ENCODE measurements around the gene WDR35. TPM values are rescaled to one million over a fixed set of nuclear protein-coding genes. Genes with fewer than 3 reads are reported as not detected.
"Not testable (repeated sequence)": the region's sequence is repeated elsewhere in the genome, so short reads cannot be mapped to it uniquely, and the experiment has no call there.

Gene WDR35
- total RNA-seq, 2 donors from 2014 or later = 4.7 to 6.4 TPM

GRCh38 chr2:19947184-19947940 is 42.5 kb downstream of the WDR35 start:
- H3K4me3 Mint-ChIP-seq = no peak overlapping the region
- no peak for ATAC-seq (replicated peaks in 1 of 2)
- no peak overlapping the region for H3K27ac Mint-ChIP-seq
- H3K4me1 Mint-ChIP-seq (ENCODE audit: low read depth) = no peaks in the 10 kb centered on the region
- no peaks in the 10 kb centered on the region for H3K9me3 Mint-ChIP-seq
- no peaks in the 10 kb centered on the region for H3K27me3 Mint-ChIP-seq (ENCODE audit: low read depth)
- DNase-seq = no peak
- H3K36me3 Mint-ChIP-seq (ENCODE audit: insufficient read depth in 2 of 2) = peaks cover 0 to 1% of the 10 kb centered on the region in 2 donors

GRCh38 chr2:19944205-19944845 is 45.6 kb downstream of the WDR35 start:
- H3K4me1 Mint-ChIP-seq (ENCODE audit: low read depth) = no peaks in the 10 kb centered on the region
- ATAC-seq (replicated peaks in 1 of 2) = no peak

DNA sequence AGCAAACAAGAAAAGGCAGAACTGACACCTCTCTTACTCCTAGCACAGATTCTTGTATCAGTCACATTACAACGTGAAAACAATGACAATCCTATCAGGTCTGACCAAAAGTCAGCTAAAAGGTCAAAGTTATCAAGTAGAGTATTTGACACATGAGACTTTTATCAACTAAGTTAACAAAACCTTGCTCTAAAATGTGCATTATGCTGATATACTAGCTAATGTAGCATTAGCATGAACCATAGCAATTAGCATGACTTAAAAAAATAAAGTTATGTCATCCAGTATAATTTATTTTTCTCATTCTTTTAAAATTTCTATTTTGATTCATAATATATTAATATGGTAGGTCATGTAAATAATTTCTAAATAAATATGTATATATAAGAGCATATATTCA is 46.7 kb downstream of the WDR35 start:
- no peak overlapping the region for H3K27ac Mint-ChIP-seq
- no peaks in the 10 kb centered on the region for H3K9me3 Mint-ChIP-seq
- no peaks in the 10 kb centered on the region for H3K27me3 Mint-ChIP-seq (ENCODE audit: low read depth)
- DNase-seq (no peak), ATAC-seq (replicated peaks in 1 of 2) (no peak)
- H3K4me3 Mint-ChIP-seq = no peak overlapping the region
- peaks cover 0 to 3% of the 10 kb centered on the region in 2 donors for H3K36me3 Mint-ChIP-seq (ENCODE audit: insufficient read depth in 2 of 2)
- H3K4me1 Mint-ChIP-seq (ENCODE audit: low read depth) = no peaks in the 10 kb centered on the region

More at GRCh38 chr2:19944205-19944845, 45.6 kb downstream of the WDR35 start:
- Mint-ChIP-seq H3K27ac (no peak overlapping the region), H3K36me3 (ENCODE audit: insufficient read depth in 2 of 2) (peaks cover 0 to 3% of the 10 kb centered on the region in 2 donors), H3K4me3 (no peak overlapping the region), H3K9me3 (no peaks in the 10 kb centered on the region), H3K27me3 (ENCODE audit: low read depth) (no peaks in the 10 kb centered on the region)
- no peak for DNase-seq

DNA sequence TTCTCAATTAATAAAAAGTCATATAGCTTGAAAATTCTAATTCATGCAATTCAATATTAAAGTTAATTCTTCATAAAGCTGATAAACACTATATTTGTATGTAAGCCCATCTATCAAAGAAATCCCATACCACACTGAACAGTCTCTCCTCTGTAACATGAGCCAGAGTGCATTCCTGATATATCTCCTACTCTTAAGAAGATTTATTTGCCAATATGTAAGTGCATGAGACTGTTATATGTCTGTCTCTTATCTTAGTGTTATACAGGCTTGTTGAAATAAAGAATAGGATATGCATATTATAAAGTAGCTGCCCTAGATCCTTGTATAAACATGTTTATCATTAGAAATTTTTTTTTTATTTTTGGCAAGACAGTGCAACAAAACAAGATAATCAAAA is 47.7 kb downstream of the WDR35 start:
- H3K4me1 Mint-ChIP-seq (ENCODE audit: low read depth) = no peaks in the 10 kb centered on the region
- DNase-seq (no peak), ATAC-seq (replicated peaks in 1 of 2) (no peak)
- no peak overlapping the region for H3K27ac Mint-ChIP-seq
- no peaks in the 10 kb centered on the region for H3K27me3 Mint-ChIP-seq (ENCODE audit: low read depth)
- H3K36me3 Mint-ChIP-seq (ENCODE audit: insufficient read depth in 2 of 2) = peaks cover 0 to 8% of the 10 kb centered on the region in 2 donors
- no peaks in the 10 kb centered on the region for H3K9me3 Mint-ChIP-seq
- no peak overlapping the region for H3K4me3 Mint-ChIP-seq

- Mint-ChIP-seq H3K27ac (no peak overlapping the region), H3K27me3 (ENCODE audit: low read depth) (no peaks in the 10 kb centered on the region), H3K36me3 (ENCODE audit: insufficient read depth in 2 of 2) (peaks cover 0 to 8% of the 10 kb centered on the region in 2 donors), H3K9me3 (no peaks in the 10 kb centered on the region), H3K4me1 (ENCODE audit: low read depth) (no peaks in the 10 kb centered on the region), H3K4me3 (no peak overlapping the region)
- DNase-seq (no peak), ATAC-seq (replicated peaks in 1 of 2) (no peak)
Observed at GRCh38 chr2:19937004-19937403, 52.9 kb downstream of the WDR35 start.

- no peak overlapping the region for H3K4me3 Mint-ChIP-seq
- H3K9me3 Mint-ChIP-seq = no peaks in the 10 kb centered on the region
- ATAC-seq (replicated peaks in 1 of 2) (no peak), DNase-seq (no peak)
- no peaks in the 10 kb centered on the region for H3K27me3 Mint-ChIP-seq (ENCODE audit: low read depth)
- no peaks in the 10 kb centered on the region for H3K4me1 Mint-ChIP-seq (ENCODE audit: low read depth)
- no peak overlapping the region for H3K27ac Mint-ChIP-seq
- peaks cover under 1 to 8% of the 10 kb centered on the region in 2 donors for H3K36me3 Mint-ChIP-seq (ENCODE audit: insufficient read depth in 2 of 2)
Observed at GRCh38 chr2:19936203-19936602, 53.7 kb downstream of the WDR35 start.

GRCh38 chr2:19933351-19933981 is 56.4 kb downstream of the WDR35 start:
- peaks cover 6 to 18% of the 10 kb centered on the region in 2 donors for H3K36me3 Mint-ChIP-seq (ENCODE audit: insufficient read depth in 2 of 2)
- H3K4me1 Mint-ChIP-seq (ENCODE audit: low read depth) = no peaks in the 10 kb centered on the region
- no peaks in the 10 kb centered on the region for H3K27me3 Mint-ChIP-seq (ENCODE audit: low read depth)
- no peak for DNase-seq
- ATAC-seq (replicated peaks in 1 of 2) = no peak
- H3K4me3 Mint-ChIP-seq = no peak overlapping the region
- H3K27ac Mint-ChIP-seq = no peak overlapping the region
- peaks cover 0 to 4% of the 10 kb centered on the region in 2 donors for H3K9me3 Mint-ChIP-seq

DNA sequence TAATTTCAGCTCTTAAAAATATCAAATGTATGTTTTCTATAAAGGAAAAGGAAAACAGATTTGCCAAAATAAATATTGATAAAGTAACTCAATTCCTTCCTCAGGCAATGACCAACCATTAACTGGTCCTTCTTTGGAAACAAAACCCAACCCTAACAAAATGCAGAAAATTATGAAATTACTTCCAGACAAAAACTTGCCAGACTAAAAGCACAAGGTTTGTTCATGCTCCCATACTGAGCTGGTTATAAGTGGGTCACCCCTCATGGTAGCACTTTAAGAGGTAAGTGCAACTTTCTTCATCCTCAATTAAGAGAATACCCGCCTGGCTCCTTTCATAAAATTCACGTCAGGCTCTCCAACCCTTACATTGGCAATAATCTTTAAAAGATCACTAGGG is 57.0 kb downstream of the WDR35 start:
- Mint-ChIP-seq H3K36me3 (ENCODE audit: insufficient read depth in 2 of 2) (peaks cover 7 to 21% of the 10 kb centered on the region in 2 donors), H3K4me1 (ENCODE audit: low read depth) (no peaks in the 10 kb centered on the region), H3K27ac (no peak overlapping the region), H3K4me3 (no peak overlapping the region), H3K9me3 (peaks cover 0 to 4% of the 10 kb centered on the region in 2 donors), H3K27me3 (ENCODE audit: low read depth) (no peaks in the 10 kb centered on the region)
- ATAC-seq (replicated peaks in 1 of 2) = no peak
- DNase-seq = no peak

DNA sequence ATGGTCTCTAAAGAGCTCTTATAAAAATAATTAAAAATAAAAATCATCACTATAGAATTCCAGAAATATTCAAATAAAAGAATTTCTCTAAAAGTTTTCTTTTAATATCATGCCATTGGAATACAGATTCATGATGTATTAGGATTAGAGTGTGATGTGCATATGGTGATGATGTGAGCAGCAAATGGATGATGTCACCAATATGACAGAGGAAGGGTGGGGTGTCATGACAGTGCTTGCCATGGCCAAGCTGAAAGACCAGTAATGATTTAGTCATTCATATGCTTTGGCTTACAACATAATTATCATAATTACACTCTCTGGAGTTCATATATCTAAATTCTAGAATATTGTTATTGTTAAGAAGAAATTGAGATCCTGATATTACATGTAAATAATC is 60.7 kb downstream of the WDR35 start:
- H3K4me1 Mint-ChIP-seq (ENCODE audit: low read depth) = no peaks in the 10 kb centered on the region
- peaks cover 4 to 12% of the 10 kb centered on the region in 2 donors for H3K9me3 Mint-ChIP-seq
- H3K27me3 Mint-ChIP-seq (ENCODE audit: low read depth) = no peaks in the 10 kb centered on the region
- no peak overlapping the region for H3K4me3 Mint-ChIP-seq
- no peak overlapping the region for H3K27ac Mint-ChIP-seq
- DNase-seq = no peak
- ATAC-seq (replicated peaks in 1 of 2) = no peak
- H3K36me3 Mint-ChIP-seq (ENCODE audit: insufficient read depth in 2 of 2) = peaks cover 19 to 40% of the 10 kb centered on the region in 2 donors

DNA sequence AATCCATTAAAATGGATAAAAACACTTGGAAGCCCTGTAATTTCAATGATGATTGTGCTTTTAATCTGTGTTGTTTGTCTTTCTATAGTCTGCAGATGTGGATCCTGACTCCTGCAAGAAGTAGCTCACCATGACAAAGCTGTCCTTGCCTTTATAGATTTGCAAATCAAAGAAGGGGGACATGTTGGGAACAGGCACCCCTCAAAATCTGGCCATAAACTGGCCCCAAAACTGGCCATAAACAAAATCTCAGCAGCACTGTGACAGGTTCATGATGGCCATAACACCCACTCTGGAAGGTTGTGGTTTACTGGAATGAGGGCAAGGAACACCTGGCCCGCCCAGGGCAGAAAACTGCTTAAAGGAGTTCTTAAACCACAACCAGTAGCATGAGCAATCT is 62.1 kb downstream of the WDR35 start:
- H3K4me1 Mint-ChIP-seq (ENCODE audit: low read depth); ATAC-seq (replicated peaks in 1 of 2); DNase-seq; H3K27ac Mint-ChIP-seq; H3K27me3 Mint-ChIP-seq (ENCODE audit: low read depth); H3K4me3 Mint-ChIP-seq: not testable (repeated sequence)
- H3K36me3 Mint-ChIP-seq (ENCODE audit: insufficient read depth in 2 of 2) = peaks cover 19 to 44% of the 10 kb centered on the region in 2 donors
- peaks cover 4 to 12% of the 10 kb centered on the region in 2 donors for H3K9me3 Mint-ChIP-seq

DNA sequence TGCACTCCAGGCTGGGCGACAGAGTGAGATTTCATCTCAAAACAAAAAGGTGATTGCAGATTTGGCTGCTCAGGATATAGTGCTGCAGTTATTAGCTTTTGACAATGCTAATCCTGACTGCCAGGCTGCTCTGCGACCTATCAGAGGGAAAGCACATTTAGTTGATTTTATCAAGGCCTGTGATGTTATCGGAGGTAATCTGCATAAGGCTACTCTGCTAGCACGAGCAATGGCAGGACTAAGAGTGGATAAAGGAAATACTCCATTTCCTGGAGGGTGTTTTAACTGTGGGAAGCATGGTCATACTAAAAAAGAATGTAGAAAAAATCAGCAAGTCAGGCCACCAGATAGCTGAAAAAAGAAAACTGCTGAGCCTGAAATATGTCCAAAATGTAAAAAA is 65.4 kb downstream of the WDR35 start:
- peaks cover 20 to 44% of the 10 kb centered on the region in 2 donors for H3K36me3 Mint-ChIP-seq (ENCODE audit: insufficient read depth in 2 of 2)
- H3K27ac Mint-ChIP-seq, H3K9me3 Mint-ChIP-seq: not testable (repeated sequence)

DNA sequence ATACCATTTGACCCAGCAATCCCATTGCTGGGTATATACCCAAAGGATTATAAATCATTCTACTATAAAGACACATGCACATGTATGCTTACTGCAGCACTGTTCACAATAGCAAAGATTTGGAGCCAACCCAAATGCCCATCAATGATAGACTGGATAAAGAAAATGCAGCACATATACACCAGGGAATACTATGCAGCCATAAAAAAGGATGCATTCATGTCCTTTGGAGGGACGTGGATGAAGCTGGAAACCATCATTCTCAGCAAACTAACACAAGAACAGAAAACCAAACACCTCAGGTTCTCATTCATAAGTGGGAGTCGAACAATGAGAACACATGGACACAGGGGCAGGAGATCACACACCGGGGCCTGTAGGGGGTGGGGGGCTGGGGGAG is 67.7 kb downstream of the WDR35 start:
- not testable (repeated sequence) for H3K27ac Mint-ChIP-seq; ATAC-seq (replicated peaks in 1 of 2); H3K4me1 Mint-ChIP-seq (ENCODE audit: low read depth); H3K4me3 Mint-ChIP-seq; H3K27me3 Mint-ChIP-seq (ENCODE audit: low read depth); H3K9me3 Mint-ChIP-seq; DNase-seq
- H3K36me3 Mint-ChIP-seq (ENCODE audit: insufficient read depth in 2 of 2) = peaks cover 14 to 34% of the 10 kb centered on the region in 2 donors

More for the DNA sequence above, 65.4 kb downstream of the WDR35 start:
- not testable (repeated sequence) for H3K4me3 Mint-ChIP-seq; H3K4me1 Mint-ChIP-seq (ENCODE audit: low read depth); DNase-seq; ATAC-seq (replicated peaks in 1 of 2); H3K27me3 Mint-ChIP-seq (ENCODE audit: low read depth)

GRCh38 chr2:19916385-19916950 is 73.4 kb downstream of the WDR35 start:
- Mint-ChIP-seq H3K9me3 (no peaks in the 10 kb centered on the region), H3K4me1 (ENCODE audit: low read depth) (no peaks in the 10 kb centered on the region), H3K27me3 (ENCODE audit: low read depth) (no peaks in the 10 kb centered on the region), H3K36me3 (ENCODE audit: insufficient read depth in 2 of 2) (peaks cover 3 to 11% of the 10 kb centered on the region in 2 donors), H3K4me3 (no peak overlapping the region), H3K27ac (no peak overlapping the region)
- ATAC-seq (replicated peaks in 1 of 2) (no peak), DNase-seq (no peak)
